ENCODE results near the gene TFEB. TPM values are rescaled to one million over a fixed set of nuclear protein-coding genes. Genes with fewer than 3 reads are reported as not detected.
A peak's percentile ranks its signal among the peaks of the same experiment; 100 is the strongest.

The TFEB gene
- total and polyA plus RNA-seq, 10 of the 15 experiments (the other 5 are each of a cell fraction or from before 2014, with no cell fraction given) = 0.84 to 108 (median 60.8) TPM

DNA sequence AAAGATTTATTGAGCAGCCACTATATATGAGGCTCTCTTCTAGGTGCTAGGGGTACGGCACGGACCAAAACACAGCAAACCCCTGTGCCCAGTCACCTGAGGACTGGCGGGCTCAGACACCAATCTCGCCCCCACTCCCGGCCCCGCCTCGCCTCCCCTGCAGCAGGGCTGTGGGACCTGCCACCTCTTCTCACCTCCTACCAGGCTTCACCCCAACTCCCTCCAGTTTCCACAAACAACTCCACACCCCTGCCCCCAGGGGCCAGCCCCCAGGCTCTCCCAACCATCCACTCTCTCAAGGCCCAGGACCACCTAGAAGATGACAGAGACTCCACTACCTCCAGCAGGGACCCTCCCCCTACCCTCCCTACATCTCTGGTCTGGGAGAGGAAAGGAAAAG, 6.5 kb downstream of the TFEB start:
- BruUV-seq (replicated peaks) = no TSS peak
- intact Hi-C loops (cut with micrococcal nuclease; ENCODE audit: unreplicated experiment) = no loop called here
- Histone ChIP-seq H4K20me1 (ENCODE audit: control insufficient read depth, insufficient read depth) (no peaks in the 10 kb centered on the region), H3K36me3 (ENCODE audit: control insufficient read depth in 2 of 2, insufficient read depth in 2 of 2, low read length in 1 of 2) (peaks cover 2 to 8% of the 10 kb centered on the region in 2 experiments; a peak in 2 of 4 replicates), H3K27ac (ENCODE audit: control insufficient read depth, insufficient read depth) (peak overlapping the region; percentile 98), H3K9me3 (replicated peaks; ENCODE audit: control insufficient read depth, insufficient read depth, low read length) (no peaks in the 10 kb centered on the region), H3K79me2 (ENCODE audit: control insufficient read depth, insufficient read depth, low read length) (peaks cover 100% of the 10 kb centered on the region), H3K4me3 (peak overlapping the region; percentile 92), H3K4me1 (ENCODE audit: control insufficient read depth, insufficient read depth, low read length) (peaks cover 59% of the 10 kb centered on the region), H2AFZ (ENCODE audit: control insufficient read depth, low read depth, low read length) (no peak overlapping the region), H3K9ac (ENCODE audit: control insufficient read depth, insufficient read depth, low read length) (peak overlapping the region; percentile 93), H3K27me3 (replicated peaks in 1 of 2; ENCODE audit: control insufficient read depth in 2 of 2, insufficient read depth in 2 of 2, low read length in 1 of 2) (no peaks in the 10 kb centered on the region), H3K4me2 (ENCODE audit: control insufficient read depth, insufficient read depth) (peak overlapping the region; percentile 99)
- in situ Hi-C loops (cut with MboI) = no loop called here
- ChIA-PET SMC1A (ENCODE audit: uncharacterized antibody, unreplicated experiment) (interaction anchor here (0.9 to 8.5 kb wide), 4 partner anchors 7 to 49 kb away, joined by 3 to 168 read pairs (median 94); no protein-coding TSS in a partner anchor), POLR2A (interaction anchor here (8.4 to 9.6 kb wide), 2 partner anchors 10 to 23 kb away, joined by 180 to 293 read pairs; no protein-coding TSS in a partner anchor), RAD21 (ENCODE audit: unreplicated experiment) (interaction anchor here (0.6 to 8.5 kb wide), 5 partner anchors 11 to 297 kb away, joined by 3 to 300 read pairs (median 5); no protein-coding TSS in a partner anchor), CTCF (interaction anchor here (0.5 to 5.6 kb wide), 4 partner anchors 13 to 28 kb away, joined by 4 to 46 read pairs (median 12); no protein-coding TSS in a partner anchor)
- FAIRE-seq (no peak), DNase-seq (ENCODE audit: low read depth, low spot score) (no peak), ATAC-seq (no peak)
- 1% methylated on average over 7 of the region's 7 CpGs for WGBS (ENCODE audit: insufficient coverage, insufficient replicate concordance, low lambda C conversion rate, missing lambda C conversion rate)
- TF ChIP-seq, protein P1, sequence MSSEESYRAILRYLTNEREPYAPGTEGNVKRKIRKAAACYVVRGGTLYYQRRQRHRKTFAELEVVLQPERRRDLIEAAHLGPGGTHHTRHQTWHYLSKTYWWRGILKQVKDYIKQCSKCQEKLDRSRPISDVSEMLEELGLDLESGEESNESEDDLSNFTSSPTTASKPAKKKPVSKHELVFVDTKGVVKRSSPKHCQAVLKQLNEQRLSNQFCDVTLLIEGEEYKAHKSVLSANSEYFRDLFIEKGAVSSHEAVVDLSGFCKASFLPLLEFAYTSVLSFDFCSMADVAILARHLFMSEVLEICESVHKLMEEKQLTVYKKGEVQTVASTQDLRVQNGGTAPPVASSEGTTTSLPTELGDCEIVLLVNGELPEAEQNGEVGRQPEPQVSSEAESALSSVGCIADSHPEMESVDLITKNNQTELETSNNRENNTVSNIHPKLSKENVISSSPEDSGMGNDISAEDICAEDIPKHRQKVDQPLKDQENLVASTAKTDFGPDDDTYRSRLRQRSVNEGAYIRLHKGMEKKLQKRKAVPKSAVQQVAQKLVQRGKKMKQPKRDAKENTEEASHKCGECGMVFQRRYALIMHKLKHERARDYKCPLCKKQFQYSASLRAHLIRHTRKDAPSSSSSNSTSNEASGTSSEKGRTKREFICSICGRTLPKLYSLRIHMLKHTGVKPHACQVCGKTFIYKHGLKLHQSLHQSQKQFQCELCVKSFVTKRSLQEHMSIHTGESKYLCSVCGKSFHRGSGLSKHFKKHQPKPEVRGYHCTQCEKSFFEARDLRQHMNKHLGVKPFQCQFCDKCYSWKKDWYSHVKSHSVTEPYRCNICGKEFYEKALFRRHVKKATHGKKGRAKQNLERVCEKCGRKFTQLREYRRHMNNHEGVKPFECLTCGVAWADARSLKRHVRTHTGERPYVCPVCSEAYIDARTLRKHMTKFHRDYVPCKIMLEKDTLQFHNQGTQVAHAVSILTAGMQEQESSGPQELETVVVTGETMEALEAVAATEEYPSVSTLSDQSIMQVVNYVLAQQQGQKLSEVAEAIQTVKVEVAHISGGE (CRISPR knock-in tag; IDR thresholded peaks at IDR 0.05) = no peak
- TF ChIP-seq KLF5 (IDR thresholded peaks at IDR 0.05; ENCODE audit: partially characterized antibody) (no peak), NR2C1 (IDR thresholded peaks at IDR 0.05) (no peak), IRF4 (IDR thresholded peaks at IDR 0.05; ENCODE audit: low read depth, low read length) (no peak), ATF7 (IDR thresholded peaks at IDR 0.05; ENCODE audit: low read depth) (peak; percentile 36; the same call in 1 of the 2 replicates), DPF2 (IDR thresholded peaks at IDR 0.05) (peak; percentile 26; the same call in 1 of the 2 replicates), ESRRA (IDR thresholded peaks at IDR 0.05; ENCODE audit: low read length) (no peak), BACH1 (IDR thresholded peaks at IDR 0.05; ENCODE audit: borderline replicate concordance) (0 out of 2 replicates have a peak, but pooled peaks have one; percentile 6), CEBPB (IDR thresholded peaks at IDR 0.05; ENCODE audit: borderline replicate concordance in 1 of 2, low read depth in 2 of 2, low read length in 2 of 2) (no peak), POLR2AphosphoS2 (IDR thresholded peaks at IDR 0.05; ENCODE audit: low read depth, low read length) (no peak), BHLHE40 (IDR thresholded peaks at IDR 0.05; ENCODE audit: borderline replicate concordance in 1 of 2, low read depth in 2 of 2, low read length in 1 of 2) (peak in 1 of 2 experiments; percentile 31; a peak in 1 of 4 replicates), RAD21 (IDR thresholded peaks at IDR 0.05; ENCODE audit: insufficient read depth, low read depth, low read length) (no peak), POLR2AphosphoS5 (IDR thresholded peaks at IDR 0.05; ENCODE audit: low read length) (no peak), MEF2A (IDR thresholded peaks at IDR 0.05; ENCODE audit: insufficient read depth, low read depth, low read length) (no peak), TARDBP (IDR thresholded peaks at IDR 0.05; ENCODE audit: borderline replicate concordance) (no peak), RAD51 (IDR thresholded peaks at IDR 0.05) (no peak), IKZF1 (conservative IDR thresholded peaks at IDR 0.05) (peak; percentile 37; the same call in 1 of the 2 replicates), TCF7 (IDR thresholded peaks at IDR 0.05; ENCODE audit: borderline replicate concordance) (no peak), SREBF2 (IDR thresholded peaks at IDR 0.05; ENCODE audit: low read length) (no peak), SIN3A (IDR thresholded peaks at IDR 0.05; ENCODE audit: low read depth, low read length) (no peak)
- TF ChIP-seq, protein P2, sequence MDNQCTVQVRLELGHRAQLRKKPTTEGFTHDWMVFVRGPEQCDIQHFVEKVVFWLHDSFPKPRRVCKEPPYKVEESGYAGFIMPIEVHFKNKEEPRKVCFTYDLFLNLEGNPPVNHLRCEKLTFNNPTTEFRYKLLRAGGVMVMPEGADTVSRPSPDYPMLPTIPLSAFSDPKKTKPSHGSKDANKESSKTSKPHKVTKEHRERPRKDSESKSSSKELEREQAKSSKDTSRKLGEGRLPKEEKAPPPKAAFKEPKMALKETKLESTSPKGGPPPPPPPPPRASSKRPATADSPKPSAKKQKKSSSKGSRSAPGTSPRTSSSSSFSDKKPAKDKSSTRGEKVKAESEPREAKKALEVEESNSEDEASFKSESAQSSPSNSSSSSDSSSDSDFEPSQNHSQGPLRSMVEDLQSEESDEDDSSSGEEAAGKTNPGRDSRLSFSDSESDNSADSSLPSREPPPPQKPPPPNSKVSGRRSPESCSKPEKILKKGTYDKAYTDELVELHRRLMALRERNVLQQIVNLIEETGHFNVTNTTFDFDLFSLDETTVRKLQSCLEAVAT (IDR thresholded peaks at IDR 0.05) = no peak

All from GM12878 (cell line).